Transverse colon (tissue), 4 donors: ENCODE measurements around the gene ANKH.

Experiments
- POLR2A ChIP-seq: fragments of 450-650 bp; IDR thresholded peaks from one replicate; pipeline ENCODE4 v1.6.1; 2016; ENCODE audit warnings: antibody characterized with exemption, mild to moderate bottlenecking, moderate library complexity
- POLR2AphosphoS5 ChIP-seq, 3 donors: sonication (generic); formaldehyde crosslinking; IDR thresholded peaks; one replicate each; pipeline ENCODE4 v1.6.1; 2016; ENCODE audit warnings: antibody characterized with exemption in 3 of 3
- TF ChIP-seq, protein P1 (sequence below), 5 experiments: fragments of 200-600 bp in 3 of 5; fragments of 450-650 bp in 2 of 5; sonication (generic) in 3 of 5; IDR thresholded peaks; 1 replicate in 2 of 5; 2 replicates in 3 of 5; pipeline ENCODE4 v1.5.1; 2016 to 2017; ENCODE audit warnings: antibody characterized with exemption in 5 of 5, inconsistent platforms in 3 of 5, mild to moderate bottlenecking in 2 of 5, moderate library complexity in 1 of 5

DNA sequence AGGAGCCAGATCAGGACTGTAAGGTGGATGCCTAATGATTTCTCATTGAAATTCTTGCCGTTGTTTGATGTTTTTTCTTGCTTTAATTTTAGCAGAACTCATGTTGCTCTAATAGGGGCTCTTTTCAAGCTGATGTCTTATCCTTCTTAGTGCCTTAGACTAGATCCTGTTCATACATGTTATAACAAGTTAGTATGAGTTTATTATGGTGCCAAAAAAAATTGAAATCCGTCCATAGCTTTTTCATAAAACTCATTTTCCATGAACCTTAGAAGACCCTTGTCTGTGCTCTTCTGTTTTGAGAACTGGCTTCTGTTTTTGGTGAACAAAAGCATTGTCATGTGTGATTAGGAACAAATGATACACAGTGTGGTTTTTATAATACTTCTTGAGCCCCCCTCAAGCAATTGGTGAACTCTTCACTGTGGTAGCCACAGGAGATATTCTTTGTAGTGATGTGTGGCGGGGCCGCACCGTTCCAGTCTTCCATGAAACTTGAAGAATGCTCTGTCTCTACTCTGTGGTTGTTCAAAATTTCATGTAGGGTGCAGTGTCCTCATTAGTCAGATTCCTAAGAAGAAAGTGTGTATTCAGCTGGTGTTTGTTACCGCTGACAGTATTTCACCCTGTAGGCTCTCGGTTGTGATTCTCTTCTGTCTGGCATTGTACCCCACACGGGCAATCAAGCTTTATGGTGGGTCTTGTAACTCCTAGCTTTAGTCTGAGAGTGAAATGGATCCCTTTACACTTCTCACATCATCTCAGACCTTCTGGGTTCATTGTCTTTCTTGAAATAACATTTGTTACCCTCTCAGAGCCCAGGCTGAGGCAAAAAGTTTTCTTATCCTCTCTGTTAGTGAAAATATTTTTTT, 196.4 kb downstream of the ANKH start:
- TF ChIP-seq POLR2A, result no peak
- TF ChIP-seq POLR2AphosphoS5 (IDR thresholded peaks at IDR 0.05), result no peak
- TF ChIP-seq, protein P1, sequence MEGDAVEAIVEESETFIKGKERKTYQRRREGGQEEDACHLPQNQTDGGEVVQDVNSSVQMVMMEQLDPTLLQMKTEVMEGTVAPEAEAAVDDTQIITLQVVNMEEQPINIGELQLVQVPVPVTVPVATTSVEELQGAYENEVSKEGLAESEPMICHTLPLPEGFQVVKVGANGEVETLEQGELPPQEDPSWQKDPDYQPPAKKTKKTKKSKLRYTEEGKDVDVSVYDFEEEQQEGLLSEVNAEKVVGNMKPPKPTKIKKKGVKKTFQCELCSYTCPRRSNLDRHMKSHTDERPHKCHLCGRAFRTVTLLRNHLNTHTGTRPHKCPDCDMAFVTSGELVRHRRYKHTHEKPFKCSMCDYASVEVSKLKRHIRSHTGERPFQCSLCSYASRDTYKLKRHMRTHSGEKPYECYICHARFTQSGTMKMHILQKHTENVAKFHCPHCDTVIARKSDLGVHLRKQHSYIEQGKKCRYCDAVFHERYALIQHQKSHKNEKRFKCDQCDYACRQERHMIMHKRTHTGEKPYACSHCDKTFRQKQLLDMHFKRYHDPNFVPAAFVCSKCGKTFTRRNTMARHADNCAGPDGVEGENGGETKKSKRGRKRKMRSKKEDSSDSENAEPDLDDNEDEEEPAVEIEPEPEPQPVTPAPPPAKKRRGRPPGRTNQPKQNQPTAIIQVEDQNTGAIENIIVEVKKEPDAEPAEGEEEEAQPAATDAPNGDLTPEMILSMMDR (IDR thresholded peaks at IDR 0.05), result no peak
